ENCODE data around the gene TPX2. TPM values are rescaled to one million over a fixed set of nuclear protein-coding genes. Genes with fewer than 3 reads are reported as not detected.
"Not testable (repeated sequence)": the region's sequence is repeated elsewhere in the genome, so short reads cannot be mapped to it uniquely, and the experiment has no call there.

TPX2 gene
- total and polyA plus RNA-seq, 2 donors from 2014 or later: 0.47 to 1.4 TPM

DNA sequence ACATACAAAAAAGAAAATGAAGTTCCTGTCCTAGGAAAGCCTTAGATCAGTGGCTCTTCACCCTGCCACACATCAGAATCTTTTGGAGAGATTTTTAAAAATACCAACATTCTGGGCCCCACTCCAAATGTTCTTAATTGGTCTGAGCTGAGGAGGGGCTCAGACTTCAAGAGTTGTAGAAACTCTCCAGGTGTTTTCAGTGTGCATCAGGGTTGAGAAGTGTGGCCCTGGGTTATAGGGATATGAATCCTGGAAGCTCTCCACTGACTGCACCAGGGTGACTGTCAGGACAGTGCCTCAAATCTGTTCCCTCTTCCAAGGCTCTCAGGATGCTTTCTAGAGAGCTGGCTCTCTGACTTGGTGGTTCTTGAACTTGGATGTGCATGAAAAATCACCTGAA, 74.5 kb downstream of the TPX2 start:
- intact Hi-C loops (cut with DNase I): no loop called here
- no peak overlapping the region for H3K4me3 ChIP-seq (ENCODE audit: low read length in 3 of 3)
- no peaks in the 10 kb centered on the region for H3K9me3 ChIP-seq (ENCODE audit: control insufficient read depth in 2 of 3, insufficient read depth in 1 of 3, low read length in 3 of 3)
- DNase-seq: no peak
- H3K27ac ChIP-seq (ENCODE audit: low read depth in 2 of 2, low read length in 2 of 2): no peak overlapping the region
- H3K4me1 ChIP-seq (ENCODE audit: control insufficient read depth in 2 of 3, insufficient read depth in 2 of 3, low read depth in 1 of 3, low read length in 3 of 3): peaks cover 0 to 9% (median 0%) of the 10 kb centered on the region in 3 donors
- no peaks in the 10 kb centered on the region for H3K27me3 ChIP-seq (ENCODE audit: control insufficient read depth, insufficient read depth, low read length)
- H3K9ac ChIP-seq (ENCODE audit: low read length in 3 of 3): no peak overlapping the region
- TF ChIP-seq CTCF (IDR thresholded peaks at IDR 0.05; ENCODE audit: borderline replicate concordance, extremely low read depth, insufficient read depth): no peak
- no peak for FAIRE-seq
- no peaks in the 10 kb centered on the region for H3K36me3 ChIP-seq (ENCODE audit: control insufficient read depth in 2 of 3, insufficient read depth in 3 of 3, low read length in 3 of 3)

GRCh38 chr20:31814142-31814541, 75.1 kb downstream of the TPX2 start:
- H3K27ac ChIP-seq (ENCODE audit: low read depth in 2 of 2, low read length in 2 of 2); H3K4me1 ChIP-seq (ENCODE audit: control insufficient read depth in 2 of 3, insufficient read depth in 2 of 3, low read depth in 1 of 3, low read length in 3 of 3); DNase-seq; H3K4me3 ChIP-seq (ENCODE audit: low read length in 3 of 3); FAIRE-seq; H3K9ac ChIP-seq (ENCODE audit: low read length in 3 of 3); H3K36me3 ChIP-seq (ENCODE audit: control insufficient read depth in 2 of 3, insufficient read depth in 3 of 3, low read length in 3 of 3); H3K27me3 ChIP-seq (ENCODE audit: control insufficient read depth, insufficient read depth, low read length); H3K9me3 ChIP-seq (ENCODE audit: control insufficient read depth in 2 of 3, insufficient read depth in 1 of 3, low read length in 3 of 3); intact Hi-C loops (cut with DNase I): not testable (repeated sequence)

- Histone ChIP-seq H3K27me3 (ENCODE audit: control insufficient read depth, insufficient read depth, low read length) (no peaks in the 10 kb centered on the region), H3K4me3 (ENCODE audit: low read length in 3 of 3) (no peak overlapping the region), H3K9ac (ENCODE audit: low read length in 3 of 3) (no peak overlapping the region), H3K36me3 (ENCODE audit: control insufficient read depth in 2 of 3, insufficient read depth in 3 of 3, low read length in 3 of 3) (no peaks in the 10 kb centered on the region), H3K4me1 (ENCODE audit: control insufficient read depth in 2 of 3, insufficient read depth in 2 of 3, low read depth in 1 of 3, low read length in 3 of 3) (peaks cover 0 to 9% (median 0%) of the 10 kb centered on the region in 3 donors), H3K27ac (ENCODE audit: low read depth in 2 of 2, low read length in 2 of 2) (no peak overlapping the region), H3K9me3 (ENCODE audit: control insufficient read depth in 2 of 3, insufficient read depth in 1 of 3, low read length in 3 of 3) (no peaks in the 10 kb centered on the region)
- DNase-seq: no peak
- FAIRE-seq: no peak
- intact Hi-C loops (cut with DNase I): no loop called here
- TF ChIP-seq CTCF (IDR thresholded peaks at IDR 0.05; ENCODE audit: borderline replicate concordance, extremely low read depth, insufficient read depth): no peak
Measured at GRCh38 chr20:31815408-31816188, 76.5 kb downstream of the TPX2 start.

GRCh38 chr20:31816221-31816620, 77.1 kb downstream of the TPX2 start:
- no peak for FAIRE-seq
- H3K4me1 ChIP-seq (ENCODE audit: control insufficient read depth in 2 of 3, insufficient read depth in 2 of 3, low read depth in 1 of 3, low read length in 3 of 3): peaks cover 0 to 9% (median 0%) of the 10 kb centered on the region in 3 donors
- no peak for TF ChIP-seq CTCF (IDR thresholded peaks at IDR 0.05; ENCODE audit: borderline replicate concordance, extremely low read depth, insufficient read depth)
- H3K9me3 ChIP-seq (ENCODE audit: control insufficient read depth in 2 of 3, insufficient read depth in 1 of 3, low read length in 3 of 3): no peaks in the 10 kb centered on the region
- H3K36me3 ChIP-seq (ENCODE audit: control insufficient read depth in 2 of 3, insufficient read depth in 3 of 3, low read length in 3 of 3): no peaks in the 10 kb centered on the region
- no peak overlapping the region for H3K4me3 ChIP-seq (ENCODE audit: low read length in 3 of 3)
- no peak overlapping the region for H3K27ac ChIP-seq (ENCODE audit: low read depth in 2 of 2, low read length in 2 of 2)
- no peak for DNase-seq
- H3K9ac ChIP-seq (ENCODE audit: low read length in 3 of 3): no peak overlapping the region
- no peaks in the 10 kb centered on the region for H3K27me3 ChIP-seq (ENCODE audit: control insufficient read depth, insufficient read depth, low read length)
- intact Hi-C loops (cut with DNase I): no loop called here

Measured in kidney (tissue), 14 donors.